Bronchial epithelial cell (primary cell): ENCODE measurements around the gene CDK11B. TPM values are rescaled to one million over a fixed set of nuclear protein-coding genes. Genes with fewer than 3 reads are reported as not detected.

Source experiments
- DNase-seq: peaks from one replicate; pipeline ENCODE4 v3.0.0-alpha.2; 2010; ENCODE audit warnings: low read depth
- FAIRE-seq: peaks from 2 replicates; lab custom pipeline; 2011; peaks lifted over from hg19 to GRCh38; lab: Jason Lieb, UNC
- H3K27me3 ChIP-seq: 2 replicates; pipeline ENCODE4 v1.5.1; 2011; ENCODE audit warnings: low read length; ENCODE audit not compliant: control insufficient read depth, insufficient read depth
- H3K36me3 ChIP-seq: 2 replicates; pipeline ENCODE4 v1.5.1; 2011; ENCODE audit warnings: low read length; ENCODE audit not compliant: control insufficient read depth, insufficient read depth
- H3K4me3 ChIP-seq: 2 replicates; pipeline ENCODE4 v1.5.1; 2011; ENCODE audit warnings: mild to moderate bottlenecking, low read depth, low read length, control low read depth
- CTCF ChIP-seq: IDR thresholded peaks from 2 replicates; pipeline ENCODE4 v1.5.1; 2011; ENCODE audit warnings: mild to moderate bottlenecking, moderate library complexity, low read length, control low read depth, inconsistent platforms; ENCODE audit not compliant: insufficient read depth, severe bottlenecking
- total RNA-seq: library from RNA; depleted of rRNA; stranded (reverse); fragments of >200 nt; gene quantifications from 2 replicates; pipeline ENCODE4 v1.2.1, GENCODE V29; 2014

CDK11B gene
- total RNA-seq, 1 donor from 2014 or later, result 5.0 TPM

GRCh38 chr1:1619917-1620361 is 38.9 kb downstream of the CDK11B start:
- DNase-seq (no peak), FAIRE-seq (no peak)
- Histone ChIP-seq H3K27me3 (no peaks in the 10 kb centered on the region), H3K36me3 (peaks cover 3% of the 10 kb centered on the region), H3K4me3 (no peak overlapping the region)
- peak; percentile 34 for TF ChIP-seq CTCF

- no peak for TF ChIP-seq CTCF
- no peaks in the 10 kb centered on the region for H3K27me3 ChIP-seq
- no peak overlapping the region for H3K4me3 ChIP-seq
- DNase-seq, result no peak
- peaks cover 3% of the 10 kb centered on the region for H3K36me3 ChIP-seq
- FAIRE-seq, result no peak
Measured at GRCh38 chr1:1618396-1619068, 40.3 kb downstream of the CDK11B start.

- no peak for DNase-seq
- Histone ChIP-seq H3K4me3 (no peak overlapping the region), H3K27me3 (no peaks in the 10 kb centered on the region), H3K36me3 (peaks cover 3% of the 10 kb centered on the region)
- TF ChIP-seq CTCF, result no peak
- FAIRE-seq, result no peak
Measured at GRCh38 chr1:1617925-1618324, 40.9 kb downstream of the CDK11B start.

GRCh38 chr1:1617516-1617915 is 41.3 kb downstream of the CDK11B start:
- peaks cover 3% of the 10 kb centered on the region for H3K36me3 ChIP-seq
- no peak for TF ChIP-seq CTCF
- FAIRE-seq (no peak), DNase-seq (no peak)
- H3K4me3 ChIP-seq, result no peak overlapping the region
- H3K27me3 ChIP-seq, result no peaks in the 10 kb centered on the region

GRCh38 chr1:1616838-1617237 is 42.0 kb downstream of the CDK11B start:
- Histone ChIP-seq H3K27me3 (no peaks in the 10 kb centered on the region), H3K36me3 (peaks cover 3% of the 10 kb centered on the region), H3K4me3 (peak overlapping the region; percentile 99)
- DNase-seq (no peak), FAIRE-seq (no peak)
- no peak for TF ChIP-seq CTCF
